ENCODE data around the gene EPS8L1.

Gene EPS8L1

GRCh38 chr19:55118401-55118991 is 42.8 kb downstream of the EPS8L1 start:
- H3K4me3 ChIP-seq (ENCODE audit: low read length) = peak overlapping the region; percentile 78
- TF ChIP-seq, protein P1, sequence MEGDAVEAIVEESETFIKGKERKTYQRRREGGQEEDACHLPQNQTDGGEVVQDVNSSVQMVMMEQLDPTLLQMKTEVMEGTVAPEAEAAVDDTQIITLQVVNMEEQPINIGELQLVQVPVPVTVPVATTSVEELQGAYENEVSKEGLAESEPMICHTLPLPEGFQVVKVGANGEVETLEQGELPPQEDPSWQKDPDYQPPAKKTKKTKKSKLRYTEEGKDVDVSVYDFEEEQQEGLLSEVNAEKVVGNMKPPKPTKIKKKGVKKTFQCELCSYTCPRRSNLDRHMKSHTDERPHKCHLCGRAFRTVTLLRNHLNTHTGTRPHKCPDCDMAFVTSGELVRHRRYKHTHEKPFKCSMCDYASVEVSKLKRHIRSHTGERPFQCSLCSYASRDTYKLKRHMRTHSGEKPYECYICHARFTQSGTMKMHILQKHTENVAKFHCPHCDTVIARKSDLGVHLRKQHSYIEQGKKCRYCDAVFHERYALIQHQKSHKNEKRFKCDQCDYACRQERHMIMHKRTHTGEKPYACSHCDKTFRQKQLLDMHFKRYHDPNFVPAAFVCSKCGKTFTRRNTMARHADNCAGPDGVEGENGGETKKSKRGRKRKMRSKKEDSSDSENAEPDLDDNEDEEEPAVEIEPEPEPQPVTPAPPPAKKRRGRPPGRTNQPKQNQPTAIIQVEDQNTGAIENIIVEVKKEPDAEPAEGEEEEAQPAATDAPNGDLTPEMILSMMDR (IDR thresholded peaks at IDR 0.05; ENCODE audit: insufficient read depth, low read depth, low read length, missing control alignments) = no peak
- DNase-seq (ENCODE audit: low read depth) = no peak

DNA sequence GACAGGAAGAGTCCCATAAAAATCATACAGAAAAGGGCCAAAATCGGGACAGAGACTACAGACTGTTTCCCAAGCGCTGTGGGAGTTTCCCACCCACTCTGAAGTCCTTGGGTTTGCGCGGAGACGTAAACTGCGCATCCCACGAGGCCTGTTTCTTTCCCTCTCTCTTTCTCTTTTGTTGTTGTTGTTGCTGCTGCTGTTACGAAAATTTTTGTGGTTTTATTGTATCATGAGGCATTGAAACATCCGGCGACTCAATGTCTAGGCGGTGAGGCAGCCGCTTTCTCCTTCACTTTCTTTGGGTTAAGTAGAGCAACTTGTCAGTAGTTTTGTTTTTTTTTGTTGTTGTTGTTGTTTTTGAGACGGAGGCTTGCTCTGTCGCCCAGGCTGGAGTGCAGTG is 43.4 kb downstream of the EPS8L1 start:
- H3K4me3 ChIP-seq (ENCODE audit: low read length) = no peak overlapping the region
- peak; percentile 15 for DNase-seq (ENCODE audit: low read depth)
- TF ChIP-seq, protein P1 (IDR thresholded peaks at IDR 0.05; ENCODE audit: insufficient read depth, low read depth, low read length, missing control alignments) = no peak

DNA sequence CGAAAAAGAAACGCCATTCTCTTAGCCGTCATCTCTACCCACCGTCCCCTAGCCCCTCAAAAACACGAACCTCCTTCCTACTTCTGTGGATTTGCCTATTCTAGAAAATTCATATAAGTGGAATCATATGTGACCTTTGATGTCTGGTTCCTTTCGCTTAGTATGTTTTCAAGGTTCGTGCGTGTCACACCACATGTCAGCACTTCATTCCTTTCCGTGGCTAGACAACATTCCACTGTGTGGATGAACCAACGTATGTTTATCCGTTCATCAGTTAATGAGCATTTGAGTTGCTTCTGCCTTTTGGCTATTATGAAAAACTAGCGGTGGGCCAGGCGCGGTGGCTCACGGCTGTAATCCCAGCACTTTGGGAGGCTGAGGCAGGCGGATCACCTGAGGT is 55.8 kb downstream of the EPS8L1 start:
- no peak overlapping the region for H3K4me3 ChIP-seq (ENCODE audit: low read length)
- TF ChIP-seq, protein P1 (IDR thresholded peaks at IDR 0.05; ENCODE audit: insufficient read depth, low read depth, low read length, missing control alignments) = no peak
- DNase-seq (ENCODE audit: low read depth) = no peak

DNA sequence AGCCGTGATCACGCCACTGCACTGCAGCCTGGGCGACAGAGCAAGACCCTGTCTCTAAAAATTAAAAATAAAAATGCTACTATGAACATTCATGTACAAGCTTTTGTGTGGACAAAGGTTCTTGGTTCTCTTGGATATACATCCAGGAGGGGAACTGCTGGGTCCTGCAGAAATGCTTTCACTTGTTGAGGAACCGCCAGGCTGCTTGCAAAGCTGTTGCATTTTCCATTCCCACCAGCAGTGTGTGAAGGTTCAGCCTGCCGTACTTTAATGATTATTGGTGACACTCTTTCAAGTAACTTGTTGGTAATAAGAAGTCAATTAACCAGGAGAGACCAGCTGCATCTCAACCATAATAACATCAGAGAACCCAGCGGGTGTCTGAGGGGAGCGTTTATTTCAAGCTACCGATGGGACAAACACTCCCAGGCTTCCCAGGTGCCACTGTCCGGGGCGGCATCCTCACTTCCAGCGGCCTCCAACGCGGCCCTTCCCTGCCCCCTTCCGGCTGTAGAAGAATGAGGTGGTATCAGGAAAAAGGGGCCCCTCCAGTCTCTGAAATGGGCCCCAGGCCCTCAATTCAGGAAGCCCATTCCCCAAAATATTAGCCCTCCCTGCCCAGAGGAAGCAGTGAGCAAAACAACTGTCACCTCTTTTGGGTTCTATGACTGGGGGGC is 56.9 kb downstream of the EPS8L1 start:
- DNase-seq (ENCODE audit: low read depth) = no peak
- H3K4me3 ChIP-seq (ENCODE audit: low read length) = no peak overlapping the region
- TF ChIP-seq, protein P1 (IDR thresholded peaks at IDR 0.05; ENCODE audit: insufficient read depth, low read depth, low read length, missing control alignments) = no peak

DNA sequence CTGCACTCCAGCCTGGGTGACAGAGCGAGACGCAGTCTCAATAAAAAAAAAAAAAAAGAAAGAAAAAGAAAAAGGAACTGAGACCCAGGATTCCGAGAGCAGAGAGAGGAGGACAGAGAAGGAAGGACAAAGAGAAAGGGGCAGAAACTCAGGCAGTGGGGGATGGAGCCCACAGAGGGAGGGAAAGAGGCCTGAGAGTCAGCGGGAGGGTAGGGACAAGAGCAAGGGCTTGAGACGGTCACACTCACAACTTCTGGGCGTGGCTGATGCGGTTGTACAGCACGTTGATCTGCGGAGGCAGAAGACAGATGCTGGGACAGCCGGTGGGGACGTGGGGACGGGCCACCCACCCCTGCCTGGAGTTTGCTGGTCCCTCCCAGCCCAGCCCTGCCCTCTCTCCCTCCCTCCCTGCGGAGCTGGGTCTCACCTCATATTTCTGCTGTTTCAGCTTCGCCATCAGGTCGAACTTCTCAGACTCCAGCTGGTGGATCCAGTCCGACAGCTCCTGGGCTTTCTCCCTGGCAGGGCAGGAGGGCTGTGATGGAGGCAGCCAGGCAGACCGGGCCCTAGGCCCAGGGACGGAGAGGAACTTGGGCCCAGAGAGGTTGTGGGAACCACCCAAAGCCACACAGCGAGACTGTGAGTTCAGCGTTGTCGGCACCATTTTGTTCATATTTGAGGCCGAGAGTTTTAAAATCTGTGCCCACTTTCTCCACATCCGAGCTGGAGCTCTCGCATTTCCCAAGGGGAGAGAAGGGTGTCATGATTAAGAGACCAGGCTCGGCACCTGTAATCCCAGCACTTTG is 58.2 kb downstream of the EPS8L1 start:
- no peak overlapping the region for H3K4me3 ChIP-seq (ENCODE audit: low read length)
- TF ChIP-seq, protein P1 (IDR thresholded peaks at IDR 0.05; ENCODE audit: insufficient read depth, low read depth, low read length, missing control alignments) = no peak
- peak; percentile 36 for DNase-seq (ENCODE audit: low read depth)

- TF ChIP-seq, protein P1 (IDR thresholded peaks at IDR 0.05; ENCODE audit: insufficient read depth, low read depth, low read length, missing control alignments) = no peak
- DNase-seq (ENCODE audit: low read depth) = no peak
Observed at GRCh38 chr19:55134736-55135135, 59.1 kb downstream of the EPS8L1 start.

More at GRCh38 chr19:55134736-55135135, 59.1 kb downstream of the EPS8L1 start:
- no peak overlapping the region for H3K4me3 ChIP-seq (ENCODE audit: low read length)
